Activated CD4-positive, alpha-beta T cell treated with anti-CD3 and anti-CD28 coated beads, Interleukin-2, amount 10 ng/mL, durations not matched to agents 24 days and 14 days (primary cell): ENCODE measurements around the gene KCND3. TPM values are rescaled to one million over a fixed set of nuclear protein-coding genes. Genes with fewer than 3 reads are reported as not detected.

ENCODE experiments used
- DNase-seq: peaks from one replicate; pipeline ENCODE4 v3.0.0; 2022
- H3K27ac Mint-ChIP-seq: one replicate; pipeline ENCODE4 v1.8.0; 2022; ENCODE audit warnings: mild to moderate bottlenecking, mixed read lengths
- H3K27me3 Mint-ChIP-seq: one replicate; pipeline ENCODE4 v1.8.0; 2022; ENCODE audit warnings: mixed read lengths
- H3K36me3 Mint-ChIP-seq: one replicate; pipeline ENCODE4 v1.8.0; 2022; ENCODE audit warnings: low read depth, mild to moderate bottlenecking, mixed read lengths
- H3K4me1 Mint-ChIP-seq: one replicate; pipeline ENCODE4 v1.8.0; 2021; ENCODE audit warnings: mixed read lengths
- H3K4me3 Mint-ChIP-seq: one replicate; pipeline ENCODE4 v1.8.0; 2022; ENCODE audit warnings: mild to moderate bottlenecking, moderate library complexity, mixed read lengths
- H3K9me3 Mint-ChIP-seq: one replicate; pipeline ENCODE4 v1.8.0; 2021; ENCODE audit warnings: mixed read lengths
- intact Hi-C: fragments of 100-400 bp; cut with micrococcal nuclease; formaldehyde crosslinking; loops from one replicate; pipeline ENCODE4 v1.15.1; 2023
- total RNA-seq: library from RNA; stranded (reverse); gene quantifications from 2 replicates; pipeline ENCODE4 v1.2.3, GENCODE V29; 2022

The KCND3 gene
- total RNA-seq, 1 donor from 2014 or later: not detected

DNA sequence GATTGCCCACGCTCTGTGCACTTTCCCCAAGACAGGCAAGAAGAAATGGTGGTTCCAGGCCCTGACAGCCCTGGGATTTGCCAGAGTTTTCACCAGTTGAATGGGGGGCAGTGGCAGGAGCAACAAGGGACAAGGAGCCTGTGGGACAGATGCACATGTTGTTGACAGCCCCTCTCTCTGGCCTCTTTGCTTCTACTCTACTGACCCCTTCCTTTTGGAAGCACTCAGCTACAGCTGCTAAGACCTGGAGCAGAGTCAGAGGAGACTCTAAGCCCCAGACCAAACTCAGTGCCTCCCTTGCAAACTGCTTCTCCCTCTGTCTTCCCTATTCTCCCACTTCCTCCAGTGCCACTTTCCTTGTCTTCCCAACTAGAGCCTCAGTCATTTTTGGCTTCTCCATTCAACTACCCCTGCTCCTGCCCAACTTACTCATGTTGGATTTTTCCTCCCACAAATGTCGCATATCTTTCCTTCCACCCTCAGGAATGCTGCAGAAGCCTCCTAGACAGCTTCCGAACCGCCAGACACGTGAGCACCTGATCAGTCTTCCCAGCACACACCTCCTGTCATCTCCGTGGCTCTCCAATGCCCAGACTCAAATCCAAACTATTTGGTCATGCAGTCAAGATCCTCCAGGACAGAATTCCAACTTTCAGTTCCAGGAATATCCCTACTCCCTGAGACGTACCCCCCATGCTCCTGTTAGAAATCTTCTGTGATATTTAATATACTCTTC lies 259.4 kb downstream of the KCND3 start:
- intact Hi-C loops: no loop called here
- H3K36me3 Mint-ChIP-seq: no peaks in the 10 kb centered on the region
- H3K4me1 Mint-ChIP-seq: peaks cover 7% of the 10 kb centered on the region
- no peaks in the 10 kb centered on the region for H3K9me3 Mint-ChIP-seq
- no peak overlapping the region for H3K4me3 Mint-ChIP-seq
- H3K27me3 Mint-ChIP-seq: no peaks in the 10 kb centered on the region
- no peak for DNase-seq
- H3K27ac Mint-ChIP-seq: no peak overlapping the region

DNA sequence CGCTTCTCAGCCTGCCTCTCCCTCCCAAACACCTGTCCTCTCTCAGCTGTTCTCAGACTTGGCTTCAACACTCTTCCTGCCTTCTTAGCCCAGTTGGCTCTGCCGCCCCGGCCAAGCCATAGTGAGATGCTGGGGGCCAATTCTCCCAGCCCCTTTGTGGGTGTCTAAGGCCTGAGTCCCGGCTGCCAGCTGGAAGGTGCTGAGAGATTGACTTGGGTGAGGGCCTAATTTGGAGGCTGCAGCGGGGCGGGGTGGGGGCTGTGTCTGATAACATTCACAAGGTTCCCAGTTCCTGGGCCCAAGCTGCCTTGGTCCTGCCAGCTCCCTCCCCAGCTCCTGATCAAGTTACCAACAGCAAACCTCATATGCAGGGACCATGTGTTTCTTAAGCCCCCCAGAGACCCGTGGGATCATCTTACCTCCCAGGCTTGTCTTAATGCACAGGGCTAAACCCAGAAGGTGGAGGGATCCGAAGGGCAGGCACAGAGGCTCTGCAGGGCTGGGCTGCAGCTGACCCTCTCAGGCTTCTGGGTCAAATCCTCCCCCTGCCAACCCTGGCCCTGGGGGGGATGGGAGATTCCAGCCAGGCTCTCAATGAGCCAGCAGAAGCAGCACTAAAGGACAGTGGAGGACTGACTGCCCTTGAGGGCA lies 260.1 kb downstream of the KCND3 start:
- Mint-ChIP-seq H3K27me3 (no peaks in the 10 kb centered on the region), H3K27ac (no peak overlapping the region), H3K9me3 (no peaks in the 10 kb centered on the region), H3K4me1 (peaks cover 7% of the 10 kb centered on the region), H3K36me3 (no peaks in the 10 kb centered on the region), H3K4me3 (no peak overlapping the region)
- intact Hi-C loops: no loop called here
- no peak for DNase-seq

DNA sequence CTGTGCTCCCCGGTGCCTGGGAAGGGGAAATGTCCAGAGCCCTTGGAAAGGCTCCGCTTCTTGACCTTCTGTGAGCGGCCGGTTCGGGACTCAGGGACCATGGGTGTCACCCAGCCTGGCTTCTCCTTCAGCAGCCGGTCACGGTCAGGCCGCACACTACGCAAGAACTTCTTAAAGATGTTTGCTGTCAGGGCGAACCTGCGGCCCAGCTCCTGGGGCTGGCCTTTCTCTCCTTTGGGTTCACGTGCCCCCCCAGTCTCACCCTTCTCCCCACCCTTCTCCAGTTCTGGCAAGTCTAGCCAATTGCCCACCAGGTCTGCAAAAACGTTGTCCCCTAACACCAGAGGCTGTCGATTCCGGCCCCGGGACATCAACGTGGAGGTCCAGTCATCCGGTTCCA lies 262.4 kb downstream of the KCND3 start:
- Mint-ChIP-seq H3K9me3 (no peaks in the 10 kb centered on the region), H3K27ac (no peak overlapping the region), H3K27me3 (no peaks in the 10 kb centered on the region), H3K4me3 (no peak overlapping the region), H3K36me3 (no peaks in the 10 kb centered on the region), H3K4me1 (peaks cover 7% of the 10 kb centered on the region)
- intact Hi-C loops: no loop called here
- no peak for DNase-seq

DNA sequence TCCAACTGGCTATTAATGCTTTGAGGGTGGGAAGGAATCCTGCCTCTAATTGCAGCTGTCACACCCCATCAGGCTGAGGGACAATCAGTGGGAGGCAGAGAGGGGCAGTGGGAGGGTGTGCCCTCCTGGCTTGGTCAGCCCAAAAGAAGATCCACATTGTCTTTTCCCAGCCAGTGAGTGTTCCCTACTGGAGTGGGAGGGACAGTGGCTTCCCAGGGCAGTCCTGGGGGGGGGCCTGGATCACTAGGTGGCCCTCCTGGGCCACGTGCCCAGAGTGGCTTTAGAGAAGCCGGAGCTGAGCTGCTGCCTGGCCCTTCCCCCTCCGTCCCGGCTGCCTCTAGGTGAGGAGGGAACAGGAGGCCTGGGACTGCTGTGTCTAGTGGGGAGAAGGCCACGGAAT lies 264.3 kb downstream of the KCND3 start:
- no peak overlapping the region for H3K27ac Mint-ChIP-seq
- DNase-seq: no peak
- H3K27me3 Mint-ChIP-seq: no peaks in the 10 kb centered on the region
- H3K4me3 Mint-ChIP-seq: no peak overlapping the region
- H3K4me1 Mint-ChIP-seq: peaks cover 7% of the 10 kb centered on the region
- intact Hi-C loops: no loop called here
- H3K36me3 Mint-ChIP-seq: peaks cover 2% of the 10 kb centered on the region
- H3K9me3 Mint-ChIP-seq: no peaks in the 10 kb centered on the region

DNA sequence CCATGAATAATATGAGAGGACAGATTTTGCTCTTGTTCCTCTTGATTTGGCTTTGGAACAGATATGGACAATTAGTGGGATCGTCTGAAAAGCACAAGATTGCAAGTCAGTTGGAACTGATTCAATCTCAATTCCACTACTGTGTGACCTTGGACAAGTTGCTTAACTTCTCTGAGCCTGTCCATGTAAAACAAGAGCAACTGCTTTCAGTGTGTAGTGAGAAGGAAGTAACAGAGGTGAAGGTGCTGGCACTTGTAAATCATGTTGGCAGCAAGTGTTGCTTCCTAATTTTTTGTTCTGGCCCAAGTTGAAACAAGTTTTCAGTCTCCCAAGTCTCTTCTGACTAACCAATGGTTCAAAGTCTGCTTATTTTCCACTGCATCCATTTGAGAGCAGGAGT lies 265.6 kb downstream of the KCND3 start:
- Mint-ChIP-seq H3K27ac (no peak overlapping the region), H3K36me3 (peaks cover 2% of the 10 kb centered on the region), H3K4me1 (peaks cover 7% of the 10 kb centered on the region), H3K27me3 (no peaks in the 10 kb centered on the region), H3K4me3 (no peak overlapping the region), H3K9me3 (no peaks in the 10 kb centered on the region)
- intact Hi-C loops: no loop called here
- no peak for DNase-seq

DNA sequence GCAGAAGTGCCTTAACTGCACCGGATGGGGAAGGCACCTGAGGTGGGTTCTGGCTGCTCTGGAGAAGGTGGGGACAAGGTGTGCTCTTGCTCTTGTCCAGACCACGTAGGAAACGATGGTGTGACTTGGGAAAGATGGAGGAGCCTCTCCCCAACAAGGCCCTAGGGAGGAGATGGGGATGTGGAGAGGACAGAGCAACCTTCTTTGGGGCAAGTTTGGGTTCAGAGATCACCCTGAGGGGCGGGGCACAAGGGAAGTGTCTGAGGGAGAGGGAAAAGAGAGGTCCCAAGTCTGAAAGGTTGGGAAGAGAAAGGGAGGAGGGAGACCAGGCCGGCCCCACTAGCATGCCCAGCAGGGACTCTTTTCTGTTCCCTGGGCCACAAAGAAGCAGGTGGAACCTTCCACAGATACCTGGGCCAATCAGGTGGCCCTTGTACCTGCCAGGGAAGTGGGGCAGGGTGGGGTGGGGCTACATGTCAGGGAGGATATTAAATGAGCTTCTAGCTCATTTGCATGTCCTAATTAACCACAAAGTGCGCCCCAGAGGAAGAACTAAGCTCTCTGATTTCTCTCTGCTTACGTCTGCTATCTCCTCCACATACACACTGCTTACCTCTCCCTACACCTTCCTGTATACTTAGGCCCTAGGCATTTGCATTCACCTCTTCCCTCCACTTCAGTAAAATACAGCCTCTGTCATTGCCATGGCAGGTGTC lies 266.2 kb downstream of the KCND3 start:
- no peak for DNase-seq
- Mint-ChIP-seq H3K27me3 (no peaks in the 10 kb centered on the region), H3K4me3 (no peak overlapping the region), H3K36me3 (peaks cover 2% of the 10 kb centered on the region), H3K9me3 (no peaks in the 10 kb centered on the region), H3K4me1 (peaks cover 7% of the 10 kb centered on the region), H3K27ac (no peak overlapping the region)
- intact Hi-C loops: no loop called here

- Mint-ChIP-seq H3K27ac (no peak overlapping the region), H3K36me3 (peaks cover 14% of the 10 kb centered on the region)
- peak; percentile 55 for DNase-seq
Observed at GRCh38 chr1:111720977-111721786, 268.3 kb downstream of the KCND3 start.

More at GRCh38 chr1:111720977-111721786, 268.3 kb downstream of the KCND3 start:
- no peaks in the 10 kb centered on the region for H3K9me3 Mint-ChIP-seq
- no peak overlapping the region for H3K4me3 Mint-ChIP-seq
- intact Hi-C loops: no loop called here
- H3K4me1 Mint-ChIP-seq: peaks cover 15% of the 10 kb centered on the region
- no peaks in the 10 kb centered on the region for H3K27me3 Mint-ChIP-seq

Other genes starting within 250 kb of the KCND3 start
- 18.7 and 24.2 TPM in 2 replicates for gene DDX20, start 233.8 kb downstream of the KCND3 start, total RNA-seq